NT2/D1 (cell line): ENCODE measurements around the gene PLSCR3.
A peak's percentile ranks its signal among the peaks of the same experiment; 100 is the strongest.

ENCODE experiments used
- DNase-seq: peaks from one replicate; pipeline ENCODE4 v3.0.0-alpha.2; 2011; ENCODE audit warnings: low read depth, low spot score
- H3K27me3 ChIP-seq: 2 replicates; pipeline ENCODE4 v1.6.0; 2011; ENCODE audit warnings: mild to moderate bottlenecking; ENCODE audit not compliant: insufficient read length, insufficient read depth
- H3K36me3 ChIP-seq: 2 replicates; pipeline ENCODE4 v1.6.1; 2011; ENCODE audit warnings: mild to moderate bottlenecking, low read length, mixed read lengths; ENCODE audit not compliant: insufficient read depth, insufficient read length
- H3K4me1 ChIP-seq: 2 replicates; pipeline ENCODE4 v1.5.1; 2011; ENCODE audit not compliant: insufficient read depth, insufficient read length
- H3K4me3 ChIP-seq: 2 replicates; pipeline ENCODE4 v1.5.1; 2011; ENCODE audit warnings: low read depth; ENCODE audit not compliant: insufficient read length
- H3K9ac ChIP-seq: 2 replicates; pipeline ENCODE4 v1.6.0; 2011; ENCODE audit warnings: low read depth; ENCODE audit not compliant: insufficient read length
- H3K9me3 ChIP-seq: 2 replicates; pipeline ENCODE4 v1.5.1; 2011; ENCODE audit warnings: mild to moderate bottlenecking, low read length; ENCODE audit not compliant: insufficient read depth
- SUZ12 ChIP-seq: IDR thresholded peaks from 2 replicates; pipeline ENCODE4 v1.6.1; 2011; ENCODE audit not compliant: insufficient read length, insufficient read depth; ENCODE audit errors: extremely low read depth
- YY1 ChIP-seq: IDR thresholded peaks from 2 replicates; pipeline ENCODE4 v1.6.1; 2011; ENCODE audit not compliant: insufficient read length, insufficient read depth
- ZNF274 ChIP-seq: IDR thresholded peaks from 2 replicates; pipeline ENCODE4 v1.6.1; 2011; ENCODE audit warnings: mild to moderate bottlenecking, low read depth, low read length

The PLSCR3 gene

DNA sequence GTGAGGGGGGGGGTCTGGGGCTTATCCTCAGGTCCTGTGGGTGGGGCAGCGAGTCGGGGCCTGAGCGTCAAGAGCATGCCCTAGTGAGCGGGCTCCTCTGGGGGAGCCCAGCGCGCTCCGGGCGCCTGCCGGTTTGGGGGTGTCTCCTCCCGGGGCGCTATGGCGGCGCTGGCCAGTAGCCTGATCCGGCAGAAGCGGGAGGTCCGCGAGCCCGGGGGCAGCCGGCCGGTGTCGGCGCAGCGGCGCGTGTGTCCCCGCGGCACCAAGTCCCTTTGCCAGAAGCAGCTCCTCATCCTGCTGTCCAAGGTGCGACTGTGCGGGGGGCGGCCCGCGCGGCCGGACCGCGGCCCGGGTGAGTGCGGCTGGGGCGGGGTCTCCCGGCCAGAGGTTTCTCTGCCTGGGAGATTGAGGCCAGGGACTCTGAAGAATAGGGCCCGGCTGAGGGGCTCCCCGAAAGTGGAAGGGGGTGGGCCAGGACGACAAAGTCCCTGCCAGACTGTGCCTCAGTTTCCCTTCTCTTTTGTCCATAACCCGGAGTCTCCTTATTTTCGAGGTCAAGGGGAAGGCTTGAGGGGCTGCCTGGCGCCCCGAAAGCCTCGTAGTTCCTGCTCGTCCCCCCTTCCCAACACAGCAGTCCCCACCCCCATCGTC lies 45.3 kb upstream of the PLSCR3 start, which contains the start of gene FGF11:
Gene FGF11 (plus strand): TSS at position 51 of the 651 bp plus-strand sequence. CDS start 109 bp downstream, at position 160.
- H3K4me3 ChIP-seq = peak within 1 kb of the TSS; percentile 81
- H3K9ac ChIP-seq = peak within 1 kb of the TSS; percentile 93
- no peak for TF ChIP-seq YY1
- TF ChIP-seq ZNF274 = no peak
- TF ChIP-seq SUZ12 = no peak

DNA sequence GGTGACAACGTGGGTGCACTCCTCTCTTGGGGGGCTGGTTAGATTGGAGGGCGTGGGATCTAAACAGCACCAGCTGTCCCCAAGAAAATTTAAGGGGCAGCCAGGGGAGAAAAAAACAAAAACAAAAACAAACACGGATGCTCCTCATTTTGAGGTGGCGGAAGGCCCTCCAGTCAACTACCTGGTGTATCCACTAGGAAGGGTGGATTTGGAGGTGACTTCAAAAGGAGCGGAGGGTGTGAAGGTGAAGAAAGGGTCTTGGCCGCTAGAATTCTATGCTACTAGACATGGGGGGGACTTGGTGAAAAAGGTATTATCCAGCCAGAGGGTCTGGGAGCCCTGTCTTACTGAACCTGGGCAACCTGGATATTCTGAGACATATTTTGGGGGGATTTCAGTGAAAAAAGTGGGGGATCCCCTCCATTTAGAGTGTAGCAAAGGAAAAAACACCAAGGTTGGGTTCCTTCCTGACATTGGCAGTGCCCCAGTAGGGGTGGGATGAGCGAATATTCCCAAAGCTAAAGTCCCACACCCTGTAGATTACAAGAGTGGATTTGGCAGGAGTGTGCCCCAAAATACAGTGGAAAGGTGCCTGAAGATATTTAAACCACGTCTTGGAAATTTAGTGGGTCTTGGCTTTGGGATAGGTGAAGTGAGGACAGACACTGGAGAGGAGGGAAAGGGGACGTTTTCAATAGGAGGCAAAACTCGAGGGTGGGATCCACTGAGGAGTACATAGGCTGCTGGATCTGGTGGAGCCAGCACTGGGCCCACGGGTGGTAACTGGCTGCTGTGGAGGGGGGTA lies 44.5 kb upstream of the PLSCR3 start:
- peak overlapping the region; percentile 93 for H3K9ac ChIP-seq
- peaks cover 52% of the 10 kb centered on the region for H3K27me3 ChIP-seq
- H3K36me3 ChIP-seq = no peaks in the 10 kb centered on the region
- H3K4me1 ChIP-seq = peaks cover 9% of the 10 kb centered on the region
- peak overlapping the region; percentile 37 for H3K4me3 ChIP-seq
- H3K9me3 ChIP-seq = no peaks in the 10 kb centered on the region
- no peak for TF ChIP-seq SUZ12
- TF ChIP-seq ZNF274 = no peak
- TF ChIP-seq YY1 = no peak
- DNase-seq = no peak

More for the DNA sequence above, 45.3 kb upstream of the PLSCR3 start, which contains the start of gene FGF11:
- H3K4me1 ChIP-seq = peaks cover 9% of the 10 kb centered on the region
- no peaks in the 10 kb centered on the region for H3K9me3 ChIP-seq
- H3K36me3 ChIP-seq = no peaks in the 10 kb centered on the region
- peaks cover 60% of the 10 kb centered on the region for H3K27me3 ChIP-seq
- DNase-seq = no peak

DNA sequence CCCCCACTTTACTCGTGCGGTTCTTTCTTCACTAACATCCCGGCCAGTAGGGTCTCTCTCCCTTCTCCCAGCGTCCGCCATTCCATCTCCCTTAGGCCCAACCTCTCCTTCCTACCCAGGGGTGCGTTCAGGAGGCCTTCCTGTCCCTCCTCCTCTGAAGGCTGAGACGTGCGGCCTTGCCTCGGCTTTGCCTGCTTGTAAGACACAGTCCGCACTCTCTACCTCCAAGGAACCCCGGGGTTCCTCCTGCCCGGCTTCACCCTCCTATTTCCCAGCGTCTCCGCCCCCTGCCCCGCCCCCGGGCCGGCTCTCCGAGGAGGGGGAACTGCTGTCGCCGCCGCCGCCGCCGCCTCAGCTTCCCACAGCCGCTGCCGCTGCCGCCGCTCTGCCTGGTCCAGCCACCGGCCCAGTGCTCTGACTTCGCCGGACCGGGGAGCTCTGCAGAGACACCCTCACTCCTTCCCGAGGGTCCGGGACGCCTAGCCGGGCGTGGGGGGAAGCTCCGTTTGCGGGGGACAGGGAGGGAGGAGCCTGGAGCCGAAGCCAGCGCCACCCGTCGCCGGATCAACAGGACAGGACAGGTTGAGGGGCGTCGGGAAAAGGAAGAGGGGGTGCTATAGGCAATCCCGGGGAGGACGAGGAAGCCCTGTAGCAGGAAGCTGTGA lies 43.8 kb upstream of the PLSCR3 start:
- peak overlapping the region; percentile 74 for H3K9ac ChIP-seq
- no peaks in the 10 kb centered on the region for H3K9me3 ChIP-seq
- peaks cover 44% of the 10 kb centered on the region for H3K27me3 ChIP-seq
- TF ChIP-seq ZNF274 (no peak), SUZ12 (no peak), YY1 (no peak)
- no peaks in the 10 kb centered on the region for H3K36me3 ChIP-seq
- peaks cover 9% of the 10 kb centered on the region for H3K4me1 ChIP-seq
- DNase-seq = no peak
- H3K4me3 ChIP-seq = peak overlapping the region; percentile 39

DNA sequence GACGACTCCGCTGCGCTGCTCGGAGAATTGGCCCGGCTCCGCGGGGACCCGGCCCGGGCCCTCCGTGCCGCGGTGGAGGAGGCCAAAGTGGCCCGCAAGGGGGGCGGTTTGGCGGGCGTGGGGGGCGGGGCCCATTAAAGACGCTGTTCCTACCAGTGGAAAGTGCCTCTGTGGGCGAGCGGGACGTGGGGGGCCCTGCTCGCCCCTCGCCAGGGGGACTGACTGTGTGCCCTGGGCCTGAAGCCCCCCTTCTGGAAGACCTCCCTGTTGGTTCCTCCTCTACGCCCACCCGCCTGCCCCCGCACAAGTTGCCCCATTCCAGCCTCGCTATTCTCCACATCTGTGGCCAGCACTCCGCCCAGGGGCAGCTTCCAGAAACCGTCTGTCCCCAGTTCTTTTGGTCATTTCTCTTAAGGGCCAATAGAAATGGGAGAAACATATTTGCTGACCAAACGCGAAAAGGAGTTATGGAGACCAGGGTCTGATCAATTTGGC lies 43.1 kb upstream of the PLSCR3 start:
- no peak for DNase-seq
- peaks cover 9% of the 10 kb centered on the region for H3K4me1 ChIP-seq
- peaks cover 41% of the 10 kb centered on the region for H3K27me3 ChIP-seq
- TF ChIP-seq YY1 = no peak
- no peak for TF ChIP-seq SUZ12
- TF ChIP-seq ZNF274 = no peak
- no peaks in the 10 kb centered on the region for H3K36me3 ChIP-seq
- H3K9ac ChIP-seq = peak overlapping the region; percentile 74
- H3K4me3 ChIP-seq = peak overlapping the region; percentile 39
- H3K9me3 ChIP-seq = no peaks in the 10 kb centered on the region

DNA sequence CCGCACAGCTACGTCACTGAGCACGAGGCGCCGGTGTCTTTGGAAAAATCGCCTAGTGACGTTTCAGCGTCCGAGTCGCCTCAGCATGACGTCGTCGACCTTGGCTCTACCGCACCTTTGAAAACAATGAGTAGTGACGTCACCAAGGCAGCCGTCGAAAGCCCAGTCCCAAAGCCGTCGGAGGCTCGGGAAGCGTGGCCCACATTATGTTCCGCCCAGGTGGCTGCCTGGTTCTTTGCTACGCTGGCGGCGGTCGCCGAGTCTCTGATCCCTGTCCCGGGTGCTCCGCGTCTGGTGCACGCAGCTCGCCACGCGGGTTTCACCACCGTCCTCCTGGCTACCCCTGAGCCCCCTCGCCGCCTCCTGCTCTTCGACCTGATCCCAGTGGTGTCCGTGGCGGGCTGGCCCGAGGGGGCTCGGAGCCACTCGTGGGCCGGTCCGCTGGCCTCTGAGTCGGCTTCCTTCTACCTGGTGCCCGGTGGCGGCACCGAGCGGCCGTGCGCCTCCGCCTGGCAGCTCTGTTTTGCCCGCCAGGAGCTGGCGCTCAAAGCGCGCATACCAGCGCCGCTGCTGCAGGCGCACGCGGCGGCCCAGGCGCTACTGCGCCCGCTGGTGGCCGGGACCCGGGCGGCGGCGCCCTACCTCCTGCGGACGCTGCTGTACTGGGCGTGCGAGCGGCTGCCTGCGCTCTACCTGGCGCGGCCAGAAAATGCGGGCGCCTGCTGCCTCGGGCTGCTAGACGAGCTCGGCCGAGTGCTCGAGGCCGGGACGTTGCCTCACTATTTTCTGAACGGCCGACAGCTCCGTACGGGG lies 42.4 kb upstream of the PLSCR3 start:
- DNase-seq = peak; percentile 63
- peak overlapping the region; percentile 74 for H3K9ac ChIP-seq
- H3K4me3 ChIP-seq = peak overlapping the region; percentile 44

DNA sequence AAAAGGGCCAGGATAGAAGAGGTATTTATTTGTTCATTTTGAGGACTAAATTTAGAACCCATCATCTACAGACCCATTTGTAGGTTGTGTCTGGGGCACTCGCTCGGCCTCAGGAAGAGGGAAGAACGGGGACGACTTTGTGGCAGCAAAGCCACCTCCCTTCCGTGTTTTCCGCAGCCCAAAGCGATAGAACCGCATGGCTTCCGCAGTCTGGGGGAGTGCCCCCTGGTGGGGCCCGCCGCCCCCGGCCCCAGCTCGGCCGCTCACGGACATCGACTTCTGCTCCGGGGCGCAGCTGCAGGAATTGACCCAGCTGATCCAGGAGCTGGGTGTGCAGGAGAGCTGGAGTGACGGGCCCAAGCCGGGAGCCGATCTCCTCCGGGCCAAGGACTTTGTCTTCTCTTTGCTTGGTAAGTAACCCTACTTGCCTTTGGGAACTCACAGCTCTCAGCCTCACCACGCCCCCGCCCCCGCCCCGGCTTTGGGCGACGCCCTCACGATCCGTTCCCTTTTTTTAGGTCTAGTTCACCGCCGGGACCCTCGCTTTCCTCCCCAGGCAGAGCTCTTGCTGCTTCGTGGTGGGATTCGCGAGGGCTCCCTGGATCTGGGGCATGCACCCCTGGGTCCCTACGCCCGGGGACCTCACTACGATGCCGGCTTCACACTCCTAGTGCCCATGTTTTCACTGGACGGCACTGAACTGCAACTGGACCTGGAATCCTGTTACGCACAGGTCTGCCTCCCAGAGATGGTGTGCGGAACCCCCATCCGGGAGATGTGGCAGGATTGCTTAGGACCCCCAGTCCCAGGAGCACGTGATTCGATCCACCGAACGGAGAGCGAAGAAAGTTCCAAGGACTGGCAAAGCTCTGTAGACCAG lies 41.6 kb upstream of the PLSCR3 start:
- peaks cover 31% of the 10 kb centered on the region for H3K27me3 ChIP-seq
- TF ChIP-seq ZNF274 = no peak
- no peak for DNase-seq
- peak overlapping the region; percentile 58 for H3K9ac ChIP-seq
- H3K9me3 ChIP-seq = no peaks in the 10 kb centered on the region
- peak overlapping the region; percentile 44 for H3K4me3 ChIP-seq
- H3K4me1 ChIP-seq = peaks cover 9% of the 10 kb centered on the region
- H3K36me3 ChIP-seq = no peaks in the 10 kb centered on the region

More for the DNA sequence above, 42.4 kb upstream of the PLSCR3 start:
- no peaks in the 10 kb centered on the region for H3K36me3 ChIP-seq
- no peaks in the 10 kb centered on the region for H3K9me3 ChIP-seq
- peaks cover 34% of the 10 kb centered on the region for H3K27me3 ChIP-seq
- peaks cover 9% of the 10 kb centered on the region for H3K4me1 ChIP-seq
- TF ChIP-seq SUZ12 (no peak), ZNF274 (no peak), YY1 (no peak)
